DND-41 (cell line): Measurements from ENCODE around the gene AK5.

Source experiments
- ATAC-seq: fragments of 200-7000 bp; cut with Tn5 transposase; 3 replicates; pipeline ENCODE4 v1.9.1; 2021; ENCODE audit warnings: low read depth; ENCODE audit not compliant: insufficient read depth
- DNase-seq: peaks from one replicate; pipeline ENCODE4 v3.0.0-alpha.2; 2020
- H2AFZ ChIP-seq: 2 replicates; pipeline ENCODE4 v1.6.0; 2012; ENCODE audit warnings: low read depth, low read length
- H3K27ac ChIP-seq: 2 replicates; pipeline ENCODE4 v1.5.1; 2012; ENCODE audit warnings: low read length, inconsistent platforms
- H3K27me3 ChIP-seq: fragments of 200-600 bp; sonication (generic); 2 replicates; pipeline ENCODE4 v1.6.0; 2012; ENCODE audit warnings: low read length, mild to moderate bottlenecking, inconsistent platforms; ENCODE audit not compliant: insufficient read depth, poor library complexity
- H3K36me3 ChIP-seq: 2 replicates; pipeline ENCODE4 v1.5.1; 2012; ENCODE audit warnings: low read length, inconsistent platforms; ENCODE audit not compliant: insufficient read depth
- H3K4me1 ChIP-seq: 2 replicates; pipeline ENCODE4 v1.5.1; 2012; ENCODE audit warnings: mild to moderate bottlenecking, low read length; ENCODE audit not compliant: insufficient read depth
- H3K4me2 ChIP-seq: 2 replicates; pipeline ENCODE4 v1.6.0; 2012; ENCODE audit warnings: mild to moderate bottlenecking, moderate library complexity, low read length, inconsistent platforms; ENCODE audit not compliant: insufficient read depth
- H3K4me3 ChIP-seq, 2 experiments: fragments of 200-600 bp in 1 of 2; shearing (Covaris generic) in 1 of 2; 2 replicates each; pipeline ENCODE4 v1.5.1; 2012 to 2016; ENCODE audit warnings: inconsistent platforms in 2 of 2, low read length in 2 of 2, mild to moderate bottlenecking in 2 of 2, low read depth in 1 of 2, moderate library complexity in 1 of 2
- H3K79me2 ChIP-seq: 2 replicates; pipeline ENCODE4 v1.6.0; 2012; ENCODE audit warnings: low read length, inconsistent platforms; ENCODE audit not compliant: insufficient read depth
- H3K9ac ChIP-seq: 2 replicates; pipeline ENCODE4 v1.6.0; 2012; ENCODE audit warnings: low read depth, mild to moderate bottlenecking, inconsistent platforms, low read length, moderate library complexity
- H3K9me3 ChIP-seq: 2 replicates; pipeline ENCODE4 v1.5.1; 2012; ENCODE audit warnings: low read length, moderate library complexity, mild to moderate bottlenecking, inconsistent platforms; ENCODE audit not compliant: insufficient read depth, severe bottlenecking
- H4K20me1 ChIP-seq: 2 replicates; pipeline ENCODE4 v1.6.0; 2012; ENCODE audit warnings: low read length; ENCODE audit not compliant: insufficient read depth
- CTCF ChIP-seq: IDR thresholded peaks from 2 replicates; pipeline ENCODE4 v1.5.1; 2012; ENCODE audit warnings: borderline replicate concordance, low read length, moderate library complexity, mild to moderate bottlenecking; ENCODE audit not compliant: poor library complexity, severe bottlenecking; ENCODE audit errors: extremely low read depth
- EZH2 ChIP-seq: IDR thresholded peaks from 3 replicates; pipeline ENCODE4 v1.6.1; 2012; ENCODE audit warnings: borderline replicate concordance, low read depth, mild to moderate bottlenecking, moderate library complexity, low read length, inconsistent platforms; ENCODE audit not compliant: severe bottlenecking

Gene AK5

GRCh38 chr1:77336729-77337128 lies 54.9 kb downstream of the AK5 start:
- Histone ChIP-seq H2AFZ (no peak overlapping the region), H3K36me3 (no peaks in the 10 kb centered on the region), H3K27me3 (no peaks in the 10 kb centered on the region), H4K20me1 (no peaks in the 10 kb centered on the region), H3K4me2 (no peak overlapping the region), H3K27ac (no peak overlapping the region), H3K4me3 (no peak overlapping the region), H3K9ac (no peak overlapping the region), H3K9me3 (no peaks in the 10 kb centered on the region), H3K79me2 (no peaks in the 10 kb centered on the region), H3K4me1 (no peaks in the 10 kb centered on the region)
- no peak for DNase-seq
- TF ChIP-seq EZH2 (no peak), CTCF (no peak)
- no peak for ATAC-seq

- no peak for ATAC-seq
- no peak overlapping the region for H3K27ac ChIP-seq
- TF ChIP-seq CTCF: no peak
Observed at GRCh38 chr1:77339326-77339725, 57.5 kb downstream of the AK5 start.

GRCh38 chr1:77341195-77341594 lies 59.4 kb downstream of the AK5 start:
- TF ChIP-seq CTCF (no peak), EZH2 (no peak)
- Histone ChIP-seq H3K4me2 (no peak overlapping the region), H3K79me2 (no peaks in the 10 kb centered on the region), H3K36me3 (no peaks in the 10 kb centered on the region), H3K27me3 (no peaks in the 10 kb centered on the region), H4K20me1 (no peaks in the 10 kb centered on the region), H3K27ac (no peak overlapping the region), H3K4me1 (no peaks in the 10 kb centered on the region), H3K9ac (no peak overlapping the region), H2AFZ (no peak overlapping the region), H3K4me3 (no peak overlapping the region), H3K9me3 (no peaks in the 10 kb centered on the region)
- ATAC-seq (no peak), DNase-seq (no peak)

More at GRCh38 chr1:77339326-77339725, 57.5 kb downstream of the AK5 start:
- Histone ChIP-seq H3K4me3 (no peak overlapping the region), H3K36me3 (no peaks in the 10 kb centered on the region), H3K27me3 (no peaks in the 10 kb centered on the region), H3K79me2 (no peaks in the 10 kb centered on the region), H3K4me1 (no peaks in the 10 kb centered on the region), H2AFZ (no peak overlapping the region), H3K4me2 (no peak overlapping the region), H3K9ac (no peak overlapping the region), H3K9me3 (no peaks in the 10 kb centered on the region), H4K20me1 (no peaks in the 10 kb centered on the region)
- DNase-seq: no peak

- H3K9ac ChIP-seq: no peak overlapping the region
- H2AFZ ChIP-seq: no peak overlapping the region
- TF ChIP-seq EZH2 (no peak), CTCF (no peak)
- H3K4me1 ChIP-seq: no peaks in the 10 kb centered on the region
- no peaks in the 10 kb centered on the region for H3K79me2 ChIP-seq
- no peak for DNase-seq
- no peak overlapping the region for H3K4me2 ChIP-seq
- peaks cover 3% of the 10 kb centered on the region for H3K27me3 ChIP-seq
- no peak for ATAC-seq
- no peak overlapping the region for H3K27ac ChIP-seq
- no peak overlapping the region for H3K4me3 ChIP-seq
- no peaks in the 10 kb centered on the region for H3K36me3 ChIP-seq
- no peaks in the 10 kb centered on the region for H3K9me3 ChIP-seq
- no peaks in the 10 kb centered on the region for H4K20me1 ChIP-seq
Observed at GRCh38 chr1:77342745-77343144, 60.9 kb downstream of the AK5 start.
